Colonic mucosa (tissue), 4 donors: ENCODE data around the gene SLC5A11. TPM values are rescaled to one million over a fixed set of nuclear protein-coding genes. Genes with fewer than 3 reads are reported as not detected.
"Not testable (repeated sequence)": the region's sequence is repeated elsewhere in the genome, so short reads cannot be mapped to it uniquely, and the experiment has no call there.

Experiments used
- DNase-seq: peaks from one replicate; pipeline ENCODE4 v3.0.0-alpha.2; 2020
- H3K27ac ChIP-seq: fragments of 200-600 bp; one replicate; pipeline ENCODE4 v1.8.0; 2021
- H3K27me3 ChIP-seq: fragments of 200-600 bp; one replicate; pipeline ENCODE4 v1.8.0; 2021
- H3K36me3 ChIP-seq: fragments of 200-600 bp; one replicate; pipeline ENCODE4 v1.8.0; 2021
- H3K4me1 ChIP-seq: fragments of 200-600 bp; one replicate; pipeline ENCODE4 v1.8.0; 2021; ENCODE audit warnings: mild to moderate bottlenecking
- H3K4me3 ChIP-seq: fragments of 200-600 bp; one replicate; pipeline ENCODE4 v1.8.0; 2021
- H3K9ac ChIP-seq, 2 donors: one replicate each; pipeline ENCODE4 v1.7.0; 2013; ENCODE audit warnings: control low read depth in 2 of 2, low read depth in 2 of 2, low read length in 2 of 2
- H3K9me3 ChIP-seq: fragments of 200-600 bp; one replicate; pipeline ENCODE4 v1.8.0; 2021
- intact Hi-C: fragments of 100-400 bp; cut with DNase I; formaldehyde crosslinking; loops from one replicate; pipeline ENCODE4 v1.14.1; 2022
- total RNA-seq, 2 donors: library from RNA; stranded (reverse); fragmentation: NEBNext Ultra II Directional in 1 of 2; extraction: Animal tissue kit (Norgen Biotek cat#: 25700) in 1 of 2; gene quantifications; one replicate each; pipeline ENCODE4 v1.2.1, GENCODE V29; 2021
- TF ChIP-seq, protein P1 (sequence below): fragments of 200-600 bp; IDR thresholded peaks from one replicate; pipeline ENCODE4 v1.8.0; 2022; ENCODE audit warnings: antibody characterized with exemption, mild to moderate bottlenecking
- donor health status: healthy.
- donor health status: DM: no; HTN: no; CAD: no.
- donor health status: DM: no; HTN: no; CAD: no.

SLC5A11 gene
- total RNA-seq, 2 donors from 2014 or later: 0.79 to 2.6 TPM

DNA sequence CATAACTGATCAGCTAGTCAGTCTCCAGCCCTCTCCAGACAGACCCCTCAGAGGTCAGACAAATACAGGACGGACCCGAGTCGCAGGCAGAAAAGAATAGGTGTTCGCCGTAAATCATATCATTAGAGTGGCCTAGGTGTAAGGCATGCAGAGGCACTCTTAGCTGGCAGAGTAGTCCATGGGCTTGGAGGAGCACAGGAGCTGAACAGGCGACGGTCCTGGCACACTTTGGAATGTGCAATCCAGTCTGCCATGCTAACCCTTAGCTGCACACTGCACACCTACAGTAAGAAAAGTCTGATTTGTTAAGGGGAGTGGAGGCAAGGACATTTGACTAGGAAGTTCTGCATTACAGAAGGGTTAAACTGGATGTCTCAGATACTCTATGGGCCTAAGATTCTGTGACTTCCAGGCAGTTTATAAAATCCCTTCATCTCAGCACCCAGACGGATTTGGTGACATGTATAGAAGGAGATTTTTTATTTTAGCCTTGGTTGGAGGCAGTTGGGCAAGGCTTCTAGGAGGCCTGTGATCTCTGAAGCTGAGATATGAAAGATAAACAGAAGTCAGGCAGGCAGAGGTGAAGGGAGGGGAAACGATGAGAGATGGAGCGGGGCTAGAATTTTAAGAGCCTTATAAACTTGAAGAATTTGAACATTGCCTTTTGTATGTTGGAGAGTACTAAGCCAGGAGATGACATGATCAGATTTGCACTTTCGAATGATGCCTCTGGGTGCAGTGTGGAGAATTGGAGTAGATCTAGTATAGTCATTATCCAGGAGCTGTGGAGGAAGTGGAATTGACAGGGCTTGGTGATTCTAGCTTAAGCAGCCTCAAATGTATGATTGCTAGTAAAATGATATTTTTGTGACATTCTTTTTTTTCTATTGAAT lies 34.6 kb upstream of the SLC5A11 start:
- H3K9me3 ChIP-seq: no peaks in the 10 kb centered on the region
- DNase-seq: no peak
- H3K4me3 ChIP-seq: no peak overlapping the region
- no peaks in the 10 kb centered on the region for H3K27me3 ChIP-seq
- peaks cover 29% of the 10 kb centered on the region for H3K36me3 ChIP-seq
- H3K27ac ChIP-seq: no peak overlapping the region
- TF ChIP-seq, protein P1, sequence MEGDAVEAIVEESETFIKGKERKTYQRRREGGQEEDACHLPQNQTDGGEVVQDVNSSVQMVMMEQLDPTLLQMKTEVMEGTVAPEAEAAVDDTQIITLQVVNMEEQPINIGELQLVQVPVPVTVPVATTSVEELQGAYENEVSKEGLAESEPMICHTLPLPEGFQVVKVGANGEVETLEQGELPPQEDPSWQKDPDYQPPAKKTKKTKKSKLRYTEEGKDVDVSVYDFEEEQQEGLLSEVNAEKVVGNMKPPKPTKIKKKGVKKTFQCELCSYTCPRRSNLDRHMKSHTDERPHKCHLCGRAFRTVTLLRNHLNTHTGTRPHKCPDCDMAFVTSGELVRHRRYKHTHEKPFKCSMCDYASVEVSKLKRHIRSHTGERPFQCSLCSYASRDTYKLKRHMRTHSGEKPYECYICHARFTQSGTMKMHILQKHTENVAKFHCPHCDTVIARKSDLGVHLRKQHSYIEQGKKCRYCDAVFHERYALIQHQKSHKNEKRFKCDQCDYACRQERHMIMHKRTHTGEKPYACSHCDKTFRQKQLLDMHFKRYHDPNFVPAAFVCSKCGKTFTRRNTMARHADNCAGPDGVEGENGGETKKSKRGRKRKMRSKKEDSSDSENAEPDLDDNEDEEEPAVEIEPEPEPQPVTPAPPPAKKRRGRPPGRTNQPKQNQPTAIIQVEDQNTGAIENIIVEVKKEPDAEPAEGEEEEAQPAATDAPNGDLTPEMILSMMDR: no peak
- intact Hi-C loops: no loop called here
- H3K9ac ChIP-seq: no peak overlapping the region
- no peaks in the 10 kb centered on the region for H3K4me1 ChIP-seq

DNA sequence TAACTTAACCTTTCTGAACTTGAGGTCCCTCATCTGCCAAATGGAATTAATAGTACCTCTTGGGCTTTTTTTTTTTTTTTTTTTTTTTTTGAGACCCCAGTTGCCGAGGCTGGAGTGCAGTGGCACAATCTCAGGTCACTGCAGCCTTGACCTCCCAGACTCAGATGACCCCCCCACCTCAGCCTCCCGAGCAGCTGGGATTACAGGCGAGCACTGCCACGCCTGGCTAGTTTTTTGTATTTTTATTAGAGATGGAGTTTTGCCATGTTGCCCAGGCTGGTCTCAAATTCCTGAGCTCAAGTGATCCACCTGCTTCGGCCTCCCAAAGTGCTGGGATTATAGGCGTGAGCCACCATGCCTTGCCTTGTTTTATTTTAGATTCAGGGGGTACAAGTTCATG lies 33.0 kb upstream of the SLC5A11 start:
- H3K27ac ChIP-seq, H3K9ac ChIP-seq, DNase-seq, intact Hi-C loops, H3K9me3 ChIP-seq, H3K4me3 ChIP-seq, H3K27me3 ChIP-seq, H3K4me1 ChIP-seq: not testable (repeated sequence)
- peaks cover 29% of the 10 kb centered on the region for H3K36me3 ChIP-seq

DNA sequence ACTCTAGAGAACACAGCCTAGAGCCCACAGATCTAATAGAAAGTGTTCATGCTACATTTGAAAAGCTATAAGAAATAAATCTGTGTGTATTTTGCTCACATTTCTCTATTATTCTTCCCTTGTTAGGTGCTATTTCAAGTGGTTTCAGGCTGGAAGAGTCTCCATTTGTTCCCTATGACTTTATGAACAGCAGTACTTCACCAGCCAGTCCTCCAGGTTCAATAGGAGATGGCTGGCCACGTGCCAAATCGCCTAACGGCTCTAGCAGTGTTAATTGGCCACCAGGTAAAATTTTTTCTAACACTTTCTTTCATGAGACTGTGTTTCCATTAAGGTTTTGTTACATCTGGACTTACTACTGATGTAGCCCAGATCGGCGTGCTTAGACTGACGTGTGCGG lies 30.7 kb upstream of the SLC5A11 start:
- no peak overlapping the region for H3K4me3 ChIP-seq
- no peak overlapping the region for H3K27ac ChIP-seq
- no peak for DNase-seq
- H3K4me1 ChIP-seq: no peaks in the 10 kb centered on the region
- peaks cover 24% of the 10 kb centered on the region for H3K36me3 ChIP-seq
- H3K9me3 ChIP-seq: no peaks in the 10 kb centered on the region
- intact Hi-C loops: no loop called here
- TF ChIP-seq, protein P1: no peak
- no peaks in the 10 kb centered on the region for H3K27me3 ChIP-seq
- H3K9ac ChIP-seq: no peak overlapping the region

DNA sequence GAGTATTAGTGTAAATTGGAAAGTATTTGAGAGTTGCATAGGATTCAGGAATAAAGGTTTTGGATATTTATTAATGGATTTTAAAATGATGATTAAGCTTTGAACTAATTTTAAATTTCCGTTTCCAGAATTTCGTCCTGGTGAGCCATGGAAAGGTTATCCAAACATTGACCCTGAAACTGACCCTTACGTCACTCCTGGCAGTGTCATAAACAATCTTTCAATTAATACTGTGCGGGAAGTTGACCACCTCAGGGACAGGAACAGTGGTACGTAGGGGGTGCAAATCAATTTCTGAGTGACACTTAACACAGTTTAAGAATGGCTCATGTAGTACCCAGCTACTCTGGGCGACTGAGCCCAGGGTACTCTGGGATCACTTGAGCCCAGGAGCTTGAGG lies 29.1 kb upstream of the SLC5A11 start:
- intact Hi-C loops: no loop called here
- H3K27me3 ChIP-seq: no peaks in the 10 kb centered on the region
- H3K4me1 ChIP-seq: no peaks in the 10 kb centered on the region
- H3K27ac ChIP-seq: no peak overlapping the region
- H3K9ac ChIP-seq: no peak overlapping the region
- H3K36me3 ChIP-seq: peaks cover 23% of the 10 kb centered on the region
- DNase-seq: no peak
- TF ChIP-seq, protein P1: no peak
- no peak overlapping the region for H3K4me3 ChIP-seq
- H3K9me3 ChIP-seq: no peaks in the 10 kb centered on the region

DNA sequence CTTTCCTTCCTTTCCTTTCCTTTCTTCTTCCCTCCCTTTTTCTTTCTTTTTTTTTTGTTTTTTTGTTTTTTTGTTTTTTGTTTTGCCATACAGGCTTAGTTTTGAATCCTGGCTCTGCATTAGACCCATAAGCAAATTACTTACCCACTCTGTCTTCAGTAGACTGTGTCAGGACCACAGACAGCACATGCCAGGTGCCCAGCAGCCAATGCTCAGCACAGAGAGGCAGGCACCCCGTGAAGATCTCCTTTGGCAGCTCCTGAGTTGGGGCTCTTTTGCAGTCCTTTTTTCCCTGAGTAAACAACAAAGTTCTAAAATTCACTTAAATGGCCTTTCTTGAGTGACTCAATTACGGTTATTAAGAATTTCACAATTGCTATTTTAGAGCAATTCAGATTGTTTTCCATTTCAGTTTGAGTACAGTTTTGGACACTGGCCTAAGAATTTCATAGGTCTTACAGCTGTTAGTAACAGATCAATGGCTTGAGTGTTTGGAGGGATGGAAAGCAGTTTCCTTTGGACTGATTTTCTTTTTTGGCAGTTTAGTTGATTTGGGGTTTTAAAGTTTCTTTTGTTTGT lies 26.2 kb upstream of the SLC5A11 start:
- DNase-seq: no peak
- intact Hi-C loops: no loop called here
- H3K9ac ChIP-seq: no peak overlapping the region
- no peaks in the 10 kb centered on the region for H3K9me3 ChIP-seq
- H3K4me3 ChIP-seq: no peak overlapping the region
- no peak overlapping the region for H3K27ac ChIP-seq
- peaks cover 29% of the 10 kb centered on the region for H3K36me3 ChIP-seq
- TF ChIP-seq, protein P1: no peak
- no peaks in the 10 kb centered on the region for H3K4me1 ChIP-seq
- H3K27me3 ChIP-seq: no peaks in the 10 kb centered on the region

DNA sequence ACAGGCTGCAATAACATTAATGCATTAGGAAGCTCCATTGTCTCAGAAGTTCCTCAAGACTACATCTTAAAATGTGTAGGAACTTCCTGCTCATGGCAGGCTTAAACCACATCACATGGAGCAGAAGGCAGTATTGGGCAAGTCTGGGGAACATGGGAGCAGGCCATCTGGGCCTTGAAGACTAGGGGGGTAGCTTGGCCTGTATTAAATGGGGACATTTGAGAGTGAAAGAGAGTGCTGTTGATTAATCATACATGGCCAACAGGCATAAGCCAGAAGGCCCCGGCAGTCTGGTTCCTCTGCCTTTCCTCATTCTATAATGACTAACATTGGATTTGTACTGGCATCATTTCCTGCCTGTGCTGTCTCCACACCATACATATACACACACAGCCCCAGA lies 25.2 kb upstream of the SLC5A11 start:
- Histone ChIP-seq H3K27ac (no peak overlapping the region), H3K36me3 (peaks cover 19% of the 10 kb centered on the region), H3K9ac (no peak overlapping the region), H3K4me1 (no peaks in the 10 kb centered on the region), H3K9me3 (no peaks in the 10 kb centered on the region), H3K4me3 (no peak overlapping the region), H3K27me3 (no peaks in the 10 kb centered on the region)
- intact Hi-C loops: no loop called here
- TF ChIP-seq, protein P1: no peak
- DNase-seq: no peak
